Stimulated activated CD8-positive, alpha-beta memory T cell treated with anti-CD3 and anti-CD28 coated beads, Interleukin-12 subunit alpha, Interleukin-12 subunit beta, amount 100 ng/mL, for 4 hours (primary cell): ENCODE data around the gene PSMF1.
"Not testable (repeated sequence)": the region's sequence is repeated elsewhere in the genome, so short reads cannot be mapped to it uniquely, and the experiment has no call there.

Experiments used
- DNase-seq: peaks from one replicate; pipeline ENCODE4 v3.0.0-alpha.2; 2020; ENCODE audit warnings: low read depth

The PSMF1 gene

GRCh38 chr20:1215386-1216170 is 97.2 kb downstream of the PSMF1 start:
- no peak for DNase-seq

- DNase-seq, result not testable (repeated sequence)
These were observed 98.4 kb downstream of the PSMF1 start for GRCh38 chr20:1216527-1217427.
